HEK293 (cell line): ENCODE measurements around the gene MCRIP1.

Experiments
- BCL11B ChIP-seq: fragments of 450-650 bp; formaldehyde crosslinking; IDR thresholded peaks from 2 replicates; pipeline ENCODE4 v1.5.1; 2016; ENCODE audit warnings: low read depth, missing biosample characterization, missing genetic modification characterization
- ELK4 ChIP-seq: IDR thresholded peaks from 2 replicates; pipeline ENCODE4 v1.6.1; 2011; ENCODE audit warnings: mild to moderate bottlenecking, low read depth, low read length, borderline replicate concordance
- FEZF1 ChIP-seq: fragments of 450-650 bp; formaldehyde crosslinking; IDR thresholded peaks from 2 replicates; pipeline ENCODE4 v1.5.1; 2016; ENCODE audit warnings: missing biosample characterization, missing genetic modification characterization
- GLIS1 ChIP-seq: fragments of 450-650 bp; formaldehyde crosslinking; IDR thresholded peaks from 2 replicates; pipeline ENCODE4 v1.5.1; 2016; ENCODE audit warnings: missing biosample characterization, missing genetic modification characterization
- GLIS2 ChIP-seq: fragments of 450-650 bp; formaldehyde crosslinking; IDR thresholded peaks from 2 replicates; pipeline ENCODE4 v1.5.1; 2016; ENCODE audit warnings: missing biosample characterization, missing genetic modification characterization
- HOXA7 ChIP-seq: sonication (generic); formaldehyde crosslinking; IDR thresholded peaks from 2 replicates; pipeline ENCODE4 v1.8.1; 2022; ENCODE audit warnings: missing genetic modification reagents, borderline replicate concordance
- INSM2 ChIP-seq: fragments of 450-650 bp; formaldehyde crosslinking; IDR thresholded peaks from 2 replicates; pipeline ENCODE4 v1.5.1; 2016; ENCODE audit warnings: missing biosample characterization, missing genetic modification characterization
- OSR2 ChIP-seq: fragments of 450-650 bp; formaldehyde crosslinking; IDR thresholded peaks from 2 replicates; pipeline ENCODE4 v1.5.1; 2016; ENCODE audit warnings: missing biosample characterization, missing genetic modification characterization
- PRDM10 ChIP-seq: fragments of 450-650 bp; formaldehyde crosslinking; IDR thresholded peaks from 2 replicates; pipeline ENCODE4 v1.5.1; 2016; ENCODE audit warnings: missing biosample characterization, missing genetic modification characterization
- PRDM6 ChIP-seq: fragments of 450-650 bp; formaldehyde crosslinking; IDR thresholded peaks from 2 replicates; pipeline ENCODE4 v1.5.1; 2017; ENCODE audit warnings: missing biosample characterization, missing genetic modification characterization
- REST ChIP-seq: fragments of 450-650 bp; formaldehyde crosslinking; IDR thresholded peaks from 2 replicates; pipeline ENCODE4 v1.5.1; 2016; ENCODE audit warnings: missing biosample characterization, missing genetic modification characterization
- ZBTB17 ChIP-seq: fragments of 450-650 bp; formaldehyde crosslinking; IDR thresholded peaks from 2 replicates; pipeline ENCODE4 v1.5.1; 2016; ENCODE audit warnings: missing biosample characterization, missing genetic modification characterization
- ZNF133 ChIP-seq: fragments of 450-650 bp; formaldehyde crosslinking; IDR thresholded peaks from 2 replicates; pipeline ENCODE4 v1.5.1; 2016; ENCODE audit warnings: missing biosample characterization, missing genetic modification characterization
- ZNF157 ChIP-seq: fragments of 450-650 bp; formaldehyde crosslinking; IDR thresholded peaks from 2 replicates; pipeline ENCODE4 v1.5.1; 2016; ENCODE audit warnings: missing biosample characterization, missing genetic modification characterization
- ZNF221 ChIP-seq: fragments of 450-650 bp; formaldehyde crosslinking; IDR thresholded peaks from 2 replicates; pipeline ENCODE4 v1.5.1; 2017; ENCODE audit warnings: missing biosample characterization, missing genetic modification characterization, borderline replicate concordance
- ZNF366 ChIP-seq: fragments of 450-650 bp; formaldehyde crosslinking; conservative IDR thresholded peaks from 2 replicates; pipeline ENCODE4 v1.5.1; 2016; ENCODE audit warnings: missing biosample characterization, missing genetic modification characterization
- ZNF37A ChIP-seq: fragments of 450-650 bp; IDR thresholded peaks from 2 replicates; pipeline ENCODE4 v1.5.1; 2018; ENCODE audit warnings: missing biosample characterization, missing genetic modification characterization
- ZNF391 ChIP-seq: fragments of 450-650 bp; formaldehyde crosslinking; IDR thresholded peaks from 2 replicates; pipeline ENCODE4 v1.5.1; 2016; ENCODE audit warnings: low read depth, missing biosample characterization, missing genetic modification characterization, borderline replicate concordance
- ZNF423 ChIP-seq: fragments of 450-650 bp; formaldehyde crosslinking; IDR thresholded peaks from 2 replicates; pipeline ENCODE4 v1.5.1; 2016; ENCODE audit warnings: missing biosample characterization, missing genetic modification characterization
- ZNF501 ChIP-seq: fragments of 450-650 bp; formaldehyde crosslinking; IDR thresholded peaks from 2 replicates; pipeline ENCODE4 v1.5.1; 2016; ENCODE audit warnings: missing biosample characterization, missing genetic modification characterization
- ZNF530 ChIP-seq: fragments of 450-650 bp; formaldehyde crosslinking; IDR thresholded peaks from 2 replicates; pipeline ENCODE4 v1.5.1; 2016; ENCODE audit warnings: low read depth, missing biosample characterization, missing genetic modification characterization
- ZNF585B ChIP-seq: fragments of 450-650 bp; formaldehyde crosslinking; IDR thresholded peaks from 2 replicates; pipeline ENCODE4 v1.5.1; 2016; ENCODE audit warnings: missing biosample characterization, missing genetic modification characterization
- ZNF629 ChIP-seq: fragments of 450-650 bp; formaldehyde crosslinking; IDR thresholded peaks from 2 replicates; pipeline ENCODE4 v1.5.1; 2017; ENCODE audit warnings: missing biosample characterization, missing genetic modification characterization
- ZNF654 ChIP-seq: fragments of 450-650 bp; formaldehyde crosslinking; IDR thresholded peaks from 2 replicates; pipeline ENCODE4 v1.5.1; 2016; ENCODE audit warnings: low read depth, missing biosample characterization, missing genetic modification characterization
- ZNF677 ChIP-seq: fragments of 450-650 bp; IDR thresholded peaks from 2 replicates; pipeline ENCODE4 v1.5.0; 2018; ENCODE audit warnings: missing biosample characterization, mild to moderate bottlenecking, missing genetic modification characterization, moderate library complexity
- ZNF704 ChIP-seq: fragments of 450-650 bp; formaldehyde crosslinking; IDR thresholded peaks from 2 replicates; pipeline ENCODE4 v1.5.1; 2016; ENCODE audit warnings: missing biosample characterization, missing genetic modification characterization
- ZSCAN23 ChIP-seq: fragments of 450-650 bp; formaldehyde crosslinking; IDR thresholded peaks from 2 replicates; pipeline ENCODE4 v1.5.1; 2016; ENCODE audit warnings: missing biosample characterization, missing genetic modification characterization

Gene MCRIP1

GRCh38 chr17:81860756-81861568 is 27.9 kb upstream of the MCRIP1 start (continued):
- TF ChIP-seq ZNF677 (tag by site-specific recombination) (no peak), ZNF501 (tag by site-specific recombination) (no peak), ZNF585B (tag by site-specific recombination) (no peak), ELK4 (peak; percentile 92), INSM2 (peak; percentile 44; the same call in 1 of the 2 replicates), PRDM6 (tag by site-specific recombination) (no peak), BCL11B (tag by site-specific recombination) (no peak), OSR2 (tag by site-specific recombination) (peak; percentile 99), ZNF133 (no peak), ZNF157 (tag by site-specific recombination) (no peak), HOXA7 (CRISPR knock-in tag) (no peak), GLIS1 (tag by site-specific recombination) (peak; percentile 45), ZBTB17 (tag by site-specific recombination) (peak; percentile 73), ZNF423 (tag by site-specific recombination) (no peak; the same call in 1 of the 2 replicates), ZNF37A (tag by site-specific recombination) (no peak), GLIS2 (tag by site-specific recombination) (peak; percentile 44; the same call in 1 of the 2 replicates), ZNF366 (tag by site-specific recombination) (no peak), ZSCAN23 (tag by site-specific recombination) (no peak), ZNF654 (tag by site-specific recombination) (no peak), ZNF391 (0 out of 2 replicates have a peak, but pooled peaks have one; percentile 53), ZNF629 (tag by site-specific recombination) (peak; percentile 82), FEZF1 (peak; percentile 61; the same call in 1 of the 2 replicates), ZNF221 (no peak), ZNF530 (tag by site-specific recombination) (no peak), REST (tag by site-specific recombination) (no peak), ZNF704 (tag by site-specific recombination) (no peak), PRDM10 (tag by site-specific recombination) (no peak)
